Measurements from ENCODE around the gene UBR4.
A peak's percentile ranks its signal among the peaks of the same experiment; 100 is the strongest.

Gene UBR4

GRCh38 chr1:19063122-19063521 lies 146.9 kb downstream of the UBR4 start:
- no peak for TF ChIP-seq CTCF (IDR thresholded peaks at IDR 0.05; ENCODE audit: insufficient read depth, low read depth, low read length, missing control alignments)

GRCh38 chr1:19062258-19063029 lies 147.6 kb downstream of the UBR4 start:
- H3K4me3 ChIP-seq (ENCODE audit: low read length): no peak overlapping the region
- no peak for TF ChIP-seq CTCF (IDR thresholded peaks at IDR 0.05; ENCODE audit: insufficient read depth, low read depth, low read length, missing control alignments)
- DNase-seq (ENCODE audit: low read depth): peak; percentile 37

More at GRCh38 chr1:19063122-19063521, 146.9 kb downstream of the UBR4 start:
- no peak for DNase-seq (ENCODE audit: low read depth)
- no peak overlapping the region for H3K4me3 ChIP-seq (ENCODE audit: low read length)

- DNase-seq (ENCODE audit: low read depth): no peak
- no peak overlapping the region for H3K4me3 ChIP-seq (ENCODE audit: low read length)
- no peak for TF ChIP-seq CTCF (IDR thresholded peaks at IDR 0.05; ENCODE audit: insufficient read depth, low read depth, low read length, missing control alignments)
Measured at GRCh38 chr1:19061798-19062197, 148.3 kb downstream of the UBR4 start.

- no peak for TF ChIP-seq CTCF (IDR thresholded peaks at IDR 0.05; ENCODE audit: insufficient read depth, low read depth, low read length, missing control alignments)
- no peak overlapping the region for H3K4me3 ChIP-seq (ENCODE audit: low read length)
- no peak for DNase-seq (ENCODE audit: low read depth)
Measured at GRCh38 chr1:19061343-19061742, 148.7 kb downstream of the UBR4 start.

GRCh38 chr1:19059773-19060172 lies 150.3 kb downstream of the UBR4 start:
- H3K4me3 ChIP-seq (ENCODE audit: low read length): no peak overlapping the region
- no peak for DNase-seq (ENCODE audit: low read depth)
- no peak for TF ChIP-seq CTCF (IDR thresholded peaks at IDR 0.05; ENCODE audit: insufficient read depth, low read depth, low read length, missing control alignments)

GRCh38 chr1:19058476-19058797 lies 151.6 kb downstream of the UBR4 start:
- no peak overlapping the region for H3K4me3 ChIP-seq (ENCODE audit: low read length)
- DNase-seq (ENCODE audit: low read depth): no peak
- no peak for TF ChIP-seq CTCF (IDR thresholded peaks at IDR 0.05; ENCODE audit: insufficient read depth, low read depth, low read length, missing control alignments)
